ENCODE measurements around the gene CDC14B.
"Not testable (repeated sequence)": the region's sequence is repeated elsewhere in the genome, so short reads cannot be mapped to it uniquely, and the experiment has no call there.

CDC14B gene

DNA sequence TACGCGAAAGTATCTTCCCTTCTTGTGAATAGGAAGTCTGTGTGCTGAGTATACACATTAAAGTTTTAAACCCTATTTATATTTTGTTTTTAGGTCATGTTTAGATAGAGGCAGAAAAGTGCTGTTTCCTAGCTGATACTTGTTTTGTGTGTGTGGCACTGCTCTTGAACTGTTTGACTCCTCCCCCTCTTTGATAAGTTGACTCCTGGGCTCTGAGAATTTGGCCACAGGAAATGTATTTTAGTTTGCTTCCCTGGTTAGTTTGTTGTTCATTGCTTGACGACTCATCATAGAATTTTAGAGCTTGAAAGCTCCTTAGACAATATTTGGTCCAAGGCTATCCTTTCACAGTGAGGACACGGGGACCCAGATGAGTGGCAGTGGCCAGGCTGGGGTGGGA lies 2.0 kb upstream of the CDC14B start:
- DNase-seq (ENCODE audit: low read depth), result no peak

GRCh38 chr9:96620832-96621269 lies 1.2 kb upstream of the CDC14B start:
- no peak for DNase-seq (ENCODE audit: low read depth)

- DNase-seq (ENCODE audit: low read depth), result no peak
Observed at GRCh38 chr9:96620181-96620514, 505 bp upstream of the CDC14B start.

DNA sequence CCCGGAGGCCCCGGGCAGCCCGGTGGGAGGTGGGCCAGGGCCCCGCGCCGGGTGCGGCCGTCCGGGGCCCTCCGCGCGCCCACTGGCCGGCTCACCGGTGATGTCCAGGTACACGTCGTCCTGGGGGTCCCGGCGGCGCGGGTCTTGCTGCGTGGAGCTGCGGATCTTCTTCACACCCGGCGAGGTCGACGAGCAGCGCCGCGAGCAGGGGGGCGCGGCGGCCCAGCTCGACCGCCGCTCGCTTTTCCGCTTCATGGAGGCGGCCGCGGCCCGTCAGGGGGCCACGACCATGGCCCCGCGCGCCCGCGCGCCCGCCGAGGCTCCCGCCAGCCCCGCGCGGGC lies 548 bp downstream of the CDC14B start:
- no peak for DNase-seq (ENCODE audit: low read depth)

GRCh38 chr9:96618209-96619123 lies 1.2 kb downstream of the CDC14B start:
- no peak for DNase-seq (ENCODE audit: low read depth)

DNA sequence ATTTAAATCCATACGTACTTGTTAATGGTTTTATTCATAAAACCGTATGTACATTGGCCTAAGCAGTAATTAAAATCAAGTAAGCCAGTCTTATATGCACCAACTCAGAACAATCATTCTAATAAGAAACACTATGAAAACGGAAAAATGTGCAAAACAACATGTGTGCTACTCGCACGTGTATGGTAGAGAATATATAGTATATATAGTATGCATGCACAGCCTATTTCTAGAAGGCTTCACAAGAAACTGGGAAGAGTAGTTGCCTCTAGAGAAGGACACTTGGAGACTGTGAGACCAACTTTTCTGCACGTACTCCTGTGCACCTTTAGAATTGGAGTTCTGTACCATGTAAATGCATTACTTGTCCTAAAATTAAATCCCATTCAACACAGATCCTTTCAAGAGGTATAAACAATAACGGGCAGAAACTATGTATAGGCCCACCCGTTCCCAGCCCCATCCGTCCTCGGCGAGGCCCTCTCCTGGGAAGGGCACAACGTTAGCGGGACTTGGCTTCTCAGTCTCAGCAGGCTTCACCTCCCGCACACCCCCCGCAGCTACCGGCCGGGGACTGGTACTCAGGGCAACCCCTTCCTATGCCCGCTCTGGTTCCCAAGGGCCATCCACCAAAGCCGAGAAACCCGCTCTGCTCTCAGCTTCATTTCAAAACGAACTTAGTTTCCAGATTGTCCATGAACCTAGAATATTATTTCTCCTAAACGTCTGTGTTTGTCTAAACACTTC lies 2.0 kb downstream of the CDC14B start:
- no peak for DNase-seq (ENCODE audit: low read depth)

DNA sequence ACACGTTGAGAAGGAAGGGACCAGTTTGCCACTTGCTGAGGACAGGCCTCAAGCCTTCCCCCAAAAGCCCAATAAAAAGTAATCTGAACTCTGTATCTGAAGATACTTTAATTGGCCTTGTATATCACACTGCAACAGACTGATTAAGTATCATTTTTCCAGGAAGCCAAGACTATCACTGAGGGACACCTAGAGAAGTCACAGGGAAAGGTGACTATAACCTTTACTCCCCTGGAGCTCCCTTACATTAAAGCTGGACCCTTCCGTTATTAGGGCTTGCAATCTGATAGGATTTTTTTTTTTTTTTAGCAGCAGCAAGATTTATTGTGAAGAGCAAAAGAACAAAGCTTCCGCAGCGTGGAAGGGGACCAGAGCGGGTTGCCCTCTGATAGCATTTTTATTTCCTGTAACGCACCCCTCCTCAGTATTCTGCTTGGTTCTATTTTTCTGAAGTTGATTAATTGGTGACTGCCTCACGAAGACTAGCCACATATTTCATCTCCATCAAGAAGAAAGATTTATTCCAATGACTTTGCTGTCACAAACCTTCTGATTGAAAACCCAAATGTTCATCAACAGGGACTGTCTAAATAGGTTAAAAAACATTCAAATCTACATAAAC lies 2.7 kb downstream of the CDC14B start:
- no peak for DNase-seq (ENCODE audit: low read depth)

DNA sequence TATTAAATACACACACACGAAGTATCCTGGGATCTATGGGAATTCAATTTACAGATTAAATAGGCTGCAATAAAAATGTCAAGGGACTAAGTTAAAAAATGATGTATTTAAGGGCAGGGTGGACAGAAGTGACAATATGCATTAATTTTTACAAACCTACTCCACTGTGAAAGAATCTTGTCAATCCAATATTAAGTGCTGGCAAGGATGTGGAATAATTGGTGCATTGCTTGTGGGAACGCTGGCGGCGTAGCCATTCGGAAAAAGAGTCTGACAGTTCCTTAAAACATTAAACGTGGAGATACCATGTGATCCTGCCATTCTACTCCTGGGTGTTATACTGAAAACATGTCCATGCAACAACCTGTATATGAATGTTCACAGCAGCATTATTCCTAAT lies 4.2 kb downstream of the CDC14B start:
- DNase-seq (ENCODE audit: low read depth), result no peak

- not testable (repeated sequence) for DNase-seq (ENCODE audit: low read depth)
Observed at GRCh38 chr9:96614664-96615063, 5.0 kb downstream of the CDC14B start.

DNA sequence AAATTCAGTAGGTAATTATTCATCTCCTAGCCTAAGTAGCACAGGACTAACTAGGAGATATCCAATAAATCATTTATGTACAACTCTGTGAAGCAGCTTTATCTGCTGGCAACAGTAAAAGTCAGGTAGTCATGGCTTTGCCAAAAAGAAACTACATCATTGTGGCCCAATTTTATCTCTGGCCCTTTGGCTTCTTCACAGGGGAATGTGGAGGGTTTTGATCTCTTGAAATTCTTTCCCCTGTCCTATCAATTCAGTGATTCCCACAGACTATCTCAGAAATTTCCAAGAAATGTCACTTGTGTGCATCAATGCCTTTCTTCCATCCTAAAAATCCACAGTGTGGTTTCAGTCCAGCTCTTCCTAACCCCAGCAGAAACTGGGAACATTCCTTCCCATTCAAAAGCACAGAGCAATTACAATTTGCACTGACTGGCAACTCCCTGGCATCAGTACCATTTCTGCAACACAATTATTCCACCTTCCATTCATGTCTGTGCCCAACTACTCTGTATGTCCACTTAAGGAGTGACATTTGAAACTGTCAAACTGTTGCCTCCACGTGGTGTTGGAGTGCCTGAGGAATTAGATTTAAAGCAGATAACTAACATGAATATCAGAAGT lies 6.6 kb downstream of the CDC14B start:
- no peak for DNase-seq (ENCODE audit: low read depth)

GRCh38 chr9:96612105-96612965 lies 7.3 kb downstream of the CDC14B start:
- DNase-seq (ENCODE audit: low read depth), result no peak

GRCh38 chr9:96611302-96611701 lies 8.3 kb downstream of the CDC14B start:
- DNase-seq (ENCODE audit: low read depth), result no peak

- DNase-seq (ENCODE audit: low read depth), result no peak
Observed at GRCh38 chr9:96609732-96610131, 9.9 kb downstream of the CDC14B start.

DNA sequence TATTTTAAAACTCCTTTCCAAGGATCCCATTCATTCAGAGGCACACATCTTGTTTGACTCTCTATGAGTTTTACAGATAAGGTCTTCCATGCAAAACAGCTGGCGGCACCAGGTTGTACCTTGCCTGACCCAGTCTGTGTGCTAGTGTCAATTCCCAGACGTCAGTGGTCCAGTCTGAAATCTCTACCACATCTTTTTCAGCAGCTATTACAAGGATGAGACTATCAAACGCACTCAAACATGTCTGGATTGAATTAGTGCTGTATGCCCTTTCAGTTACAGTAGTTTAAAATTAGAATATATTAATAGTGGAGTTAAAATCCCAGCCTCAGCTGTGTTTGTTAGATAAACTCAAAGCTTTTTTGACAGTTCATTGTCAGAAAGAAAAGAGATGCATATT lies 11.7 kb downstream of the CDC14B start:
- DNase-seq (ENCODE audit: low read depth), result no peak

DNA sequence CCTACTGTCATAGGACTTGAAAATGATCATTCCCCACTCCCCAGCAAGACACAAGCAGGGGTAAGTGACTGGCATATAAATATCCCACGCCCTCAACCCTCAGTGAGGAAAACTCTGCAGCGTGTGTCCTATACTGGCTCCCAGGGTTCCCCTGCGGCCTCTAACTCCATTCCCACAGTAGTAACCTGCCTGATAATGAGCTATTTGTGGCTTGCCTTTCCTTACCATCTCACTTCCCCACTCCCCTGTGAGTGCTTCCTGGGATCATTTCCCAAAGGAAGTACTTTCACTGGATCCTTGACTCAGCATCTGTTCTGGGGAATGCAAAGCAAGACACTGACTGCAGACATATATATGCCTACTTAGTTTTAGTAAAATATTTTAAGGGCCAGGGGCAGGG lies 14.3 kb downstream of the CDC14B start:
- DNase-seq (ENCODE audit: low read depth), result no peak

GRCh38 chr9:96604004-96604319 lies 15.7 kb downstream of the CDC14B start:
- DNase-seq (ENCODE audit: low read depth), result no peak

GRCh38 chr9:96603305-96604003 lies 16.2 kb downstream of the CDC14B start:
- no peak for DNase-seq (ENCODE audit: low read depth)

- DNase-seq (ENCODE audit: low read depth), result no peak
Observed at GRCh38 chr9:96599298-96599697, 20.3 kb downstream of the CDC14B start.

GRCh38 chr9:96596601-96597111 lies 23.0 kb downstream of the CDC14B start:
- no peak for DNase-seq (ENCODE audit: low read depth)

DNA sequence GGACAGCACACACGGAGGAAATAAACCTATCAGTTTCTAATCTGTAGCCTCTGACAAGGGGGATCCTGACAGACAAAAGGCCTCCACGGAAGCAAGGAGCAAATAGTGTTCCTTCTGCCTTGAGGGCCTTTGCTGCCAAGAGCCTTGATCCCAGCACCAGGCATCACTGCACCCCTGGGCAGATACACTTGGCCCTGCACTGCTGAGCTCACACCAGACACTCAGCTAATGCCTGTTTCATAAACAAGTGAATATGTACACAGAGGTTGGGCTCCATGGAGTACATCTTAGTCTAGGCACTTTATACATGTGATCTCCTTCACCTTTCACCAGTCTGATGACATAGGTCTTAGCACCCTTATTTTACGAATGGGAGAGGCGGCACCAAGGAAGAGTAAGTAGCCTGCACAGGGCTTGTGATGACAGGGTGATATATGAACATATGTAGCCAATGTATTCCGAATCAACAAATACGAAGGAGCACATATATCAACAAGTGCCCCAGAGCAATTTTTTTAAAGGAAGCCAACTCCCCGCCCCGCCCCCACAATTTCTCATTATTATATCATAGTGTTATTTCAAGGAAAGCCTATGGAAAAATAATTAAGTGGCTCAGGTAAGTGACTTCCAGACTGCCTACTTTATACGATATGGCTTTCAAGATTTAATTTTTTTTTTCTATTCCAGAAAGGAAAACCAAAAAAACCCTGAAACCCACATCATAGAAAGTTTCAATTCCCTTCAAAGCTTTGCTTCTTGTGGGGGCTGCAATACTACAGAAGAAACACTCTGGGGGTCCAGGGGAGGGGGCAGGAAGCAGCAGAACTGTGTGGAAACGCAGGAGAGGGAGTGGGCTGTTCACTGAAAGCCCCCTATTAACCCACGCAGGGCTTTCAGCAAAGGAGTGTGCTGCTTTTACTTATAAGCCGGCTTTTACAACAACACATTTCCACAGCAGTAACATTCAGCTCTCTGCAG lies 32.0 kb downstream of the CDC14B start:
- no peak for DNase-seq (ENCODE audit: low read depth)

Data from activated T-helper 1 cell treated with Interleukin-2 at 50 U/mL for 16 hours (primary cell).